Tibial artery (tissue), 4 donors: ENCODE data around the gene JADE3.
"Not testable (repeated sequence)": the region's sequence is repeated elsewhere in the genome, so short reads cannot be mapped to it uniquely, and the experiment has no call there.

ENCODE experiments used
- DNase-seq, 2 donors: peaks; one replicate each; pipeline ENCODE4 v3.0.0-alpha.2; 2019
- H3K27ac ChIP-seq, 2 donors: fragments of 200-600 bp; sonication (generic) in 1 of 2; 1 replicate in 1 of 2; 2 replicates in 1 of 2; pipeline ENCODE4 v1.5.1; 2018 to 2019; ENCODE audit warnings: mild to moderate bottlenecking in 1 of 2
- H3K27me3 ChIP-seq, 2 donors: fragments of 200-600 bp; sonication (generic) in 1 of 2; one replicate each; pipeline versions ENCODE4 v1.5.1 to v1.6.0; 2016 to 2019
- H3K36me3 ChIP-seq, 3 donors: fragments of 200-600 bp; sonication (generic) in 2 of 3; one replicate each; pipeline ENCODE4 v1.5.1; 2016 to 2019; ENCODE audit warnings: mild to moderate bottlenecking in 2 of 3
- H3K4me1 ChIP-seq, 4 donors: fragments of 200-600 bp; sonication (generic) in 2 of 4; 1 replicate in 3 of 4; 2 replicates in 1 of 4; pipeline ENCODE4 v1.5.1; 2016 to 2019
- H3K4me3 ChIP-seq, 2 donors: fragments of 200-600 bp; sonication (generic) in 1 of 2; 1 replicate in 1 of 2; 2 replicates in 1 of 2; pipeline ENCODE4 v1.5.1; 2018 to 2019; ENCODE audit warnings: mild to moderate bottlenecking in 2 of 2
- H3K9me3 ChIP-seq, 3 donors: fragments of 200-600 bp; sonication (generic) in 1 of 3; one replicate each; pipeline ENCODE4 v1.5.1; 2016 to 2019
- CTCF ChIP-seq, 2 experiments: fragments of 200-600 bp in 1 of 2; fragments of 450-650 bp in 1 of 2; IDR thresholded peaks; one replicate each; pipeline ENCODE4 v1.5.1; 2017 to 2019; ENCODE audit warnings: antibody characterized with exemption in 2 of 2, mild to moderate bottlenecking in 1 of 2, moderate library complexity in 1 of 2
- intact Hi-C: fragments of 100-400 bp; cut with DNase I; formaldehyde crosslinking; loops from one replicate; pipeline ENCODE4 v1.15.0; 2023; ENCODE audit warnings: low total_unique reads

JADE3 gene

GRCh38 chrX:46961097-46961496 is 48.9 kb downstream of the JADE3 start:
- H3K27me3 ChIP-seq: no peaks in the 10 kb centered on the region
- H3K36me3 ChIP-seq: no peaks in the 10 kb centered on the region
- H3K4me3 ChIP-seq: no peak overlapping the region
- no peak overlapping the region for H3K27ac ChIP-seq
- DNase-seq: no peak
- TF ChIP-seq CTCF (IDR thresholded peaks at IDR 0.05): no peak
- H3K4me1 ChIP-seq: no peaks in the 10 kb centered on the region
- H3K9me3 ChIP-seq: no peaks in the 10 kb centered on the region
- intact Hi-C loops: no loop called here

GRCh38 chrX:46961574-46962283 is 49.5 kb downstream of the JADE3 start:
- H3K27me3 ChIP-seq: no peaks in the 10 kb centered on the region
- no peaks in the 10 kb centered on the region for H3K4me1 ChIP-seq
- H3K9me3 ChIP-seq: no peaks in the 10 kb centered on the region
- H3K36me3 ChIP-seq: no peaks in the 10 kb centered on the region
- H3K27ac ChIP-seq: no peak overlapping the region
- DNase-seq: no peak
- intact Hi-C loops: no loop called here
- TF ChIP-seq CTCF (IDR thresholded peaks at IDR 0.05): no peak
- H3K4me3 ChIP-seq: no peak overlapping the region

- no peaks in the 10 kb centered on the region for H3K27me3 ChIP-seq
- intact Hi-C loops: no loop called here
- no peak overlapping the region for H3K4me3 ChIP-seq
- no peaks in the 10 kb centered on the region for H3K36me3 ChIP-seq
- no peak for DNase-seq
- H3K4me1 ChIP-seq: no peaks in the 10 kb centered on the region
- no peak overlapping the region for H3K27ac ChIP-seq
- TF ChIP-seq CTCF (IDR thresholded peaks at IDR 0.05): no peak
- no peaks in the 10 kb centered on the region for H3K9me3 ChIP-seq
These were observed 53.0 kb downstream of the JADE3 start for GRCh38 chrX:46965125-46965758.

- H3K36me3 ChIP-seq: no peaks in the 10 kb centered on the region
- no peaks in the 10 kb centered on the region for H3K27me3 ChIP-seq
- no peak overlapping the region for H3K27ac ChIP-seq
- intact Hi-C loops: no loop called here
- H3K4me1 ChIP-seq: no peaks in the 10 kb centered on the region
- no peak overlapping the region for H3K4me3 ChIP-seq
- no peak for DNase-seq
- H3K9me3 ChIP-seq: no peaks in the 10 kb centered on the region
- TF ChIP-seq CTCF (IDR thresholded peaks at IDR 0.05): no peak
These were observed 55.3 kb downstream of the JADE3 start for GRCh38 chrX:46967547-46967946.

- H3K9me3 ChIP-seq, H3K4me3 ChIP-seq, H3K4me1 ChIP-seq, H3K36me3 ChIP-seq, H3K27ac ChIP-seq, DNase-seq, H3K27me3 ChIP-seq: not testable (repeated sequence)
- intact Hi-C loops: loop anchor here (10.0 kb wide), 1 partner anchor 72 kb away; no protein-coding TSS in a partner anchor
These were observed 64.8 kb downstream of the JADE3 start for GRCh38 chrX:46977046-46977445.
